ENCODE data around the gene ALDH3A2. TPM values are rescaled to one million over a fixed set of nuclear protein-coding genes. Genes with fewer than 3 reads are reported as not detected.
A peak's percentile ranks its signal among the peaks of the same experiment; 100 is the strongest.

Gene ALDH3A2
- total and polyA plus RNA-seq, 4 donors: 63.3 to 165 (median 80.4) TPM

DNA sequence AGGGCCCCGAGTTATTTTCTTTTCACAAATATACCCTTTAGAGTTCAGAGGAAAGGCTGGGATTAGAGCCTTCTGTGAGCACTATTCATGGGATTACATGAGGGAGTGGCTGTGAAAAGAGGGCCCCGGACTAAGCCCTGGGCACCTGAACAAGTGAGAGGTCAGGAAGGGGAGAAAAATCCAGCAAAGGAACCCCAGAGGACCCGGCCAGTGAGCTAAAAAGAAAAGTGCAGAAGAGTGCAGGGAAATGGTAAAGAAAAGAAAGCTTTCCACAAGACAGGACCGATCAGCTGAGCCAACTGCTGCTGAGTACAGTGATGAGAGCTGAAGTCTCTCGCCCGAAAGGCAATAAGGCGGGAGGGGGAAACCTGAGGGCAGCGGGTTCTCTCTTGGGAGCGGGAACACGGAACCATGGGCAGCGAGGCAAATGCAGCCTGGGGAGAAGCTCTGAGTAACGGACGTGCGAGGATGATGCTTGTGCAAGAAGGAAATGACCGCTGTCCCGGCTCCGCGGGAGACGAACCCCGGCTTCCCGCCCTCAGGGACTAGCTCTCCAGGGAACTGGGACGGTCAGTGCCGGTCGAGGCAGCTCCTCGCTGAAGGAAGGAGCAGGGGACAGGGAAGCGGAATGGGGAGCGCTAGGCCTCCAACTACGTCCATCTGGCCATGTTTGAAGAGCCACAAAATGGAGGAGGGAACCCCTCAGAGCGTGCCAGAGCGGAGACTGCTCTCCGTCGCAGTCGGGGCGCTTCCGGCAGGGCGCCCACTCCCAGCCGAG lies 665 bp upstream of the ALDH3A2 start:
- no peaks in the 10 kb centered on the region for H3K36me3 ChIP-seq (ENCODE audit: control insufficient read depth in 4 of 4, insufficient read depth in 3 of 4, low read depth in 1 of 4, low read length in 3 of 4)
- DNase-seq (ENCODE audit: low spot score): peak; percentile 58
- H3K9ac ChIP-seq (ENCODE audit: low read depth in 1 of 2, low read length in 2 of 2): peak overlapping the region; percentile 89 to 93
- TF ChIP-seq YY1 (IDR thresholded peaks at IDR 0.05) (peak; percentile 84), ATF3 (IDR thresholded peaks at IDR 0.05) (no peak)
- H3K4me3 ChIP-seq (ENCODE audit: low read depth in 1 of 3, low read length in 3 of 3): peak overlapping the region; percentile 51 to 77 (median 68)
- H3K4me1 ChIP-seq (ENCODE audit: control insufficient read depth in 4 of 4, insufficient read depth in 4 of 4, low read length in 3 of 4): peaks cover 10 to 65% (median 52%) of the 10 kb centered on the region in 4 donors
- H3K27me3 ChIP-seq (ENCODE audit: control insufficient read depth in 4 of 4, insufficient read depth in 4 of 4, low read length in 3 of 4): no peaks in the 10 kb centered on the region
- H3K9me3 ChIP-seq (ENCODE audit: control insufficient read depth in 4 of 4, low read length in 3 of 4): no peaks in the 10 kb centered on the region
- H3K27ac ChIP-seq (ENCODE audit: low read depth in 1 of 2, low read length in 2 of 2): peak overlapping the region; percentile 94 to 98
- 2% methylated on average over 37 of the region's 37 CpGs for WGBS

GRCh38 chr17:19649274-19649541 lies 657 bp downstream of the ALDH3A2 start:
- Histone ChIP-seq H3K27ac (ENCODE audit: low read depth in 1 of 2, low read length in 2 of 2) (peak overlapping the region; percentile 94 to 98), H3K9ac (ENCODE audit: low read depth in 1 of 2, low read length in 2 of 2) (peak overlapping the region; percentile 57 to 100), H3K36me3 (ENCODE audit: control insufficient read depth in 4 of 4, insufficient read depth in 3 of 4, low read depth in 1 of 4, low read length in 3 of 4) (peaks cover 0 to 3% (median 0%) of the 10 kb centered on the region in 4 donors), H3K4me1 (ENCODE audit: control insufficient read depth in 4 of 4, insufficient read depth in 4 of 4, low read length in 3 of 4) (peaks cover 5 to 64% (median 46%) of the 10 kb centered on the region in 4 donors), H3K4me3 (ENCODE audit: low read depth in 1 of 3, low read length in 3 of 3) (peak overlapping the region; percentile 73 to 81 (median 77)), H3K27me3 (ENCODE audit: control insufficient read depth in 4 of 4, insufficient read depth in 4 of 4, low read length in 3 of 4) (no peaks in the 10 kb centered on the region), H3K9me3 (ENCODE audit: control insufficient read depth in 4 of 4, low read length in 3 of 4) (no peaks in the 10 kb centered on the region)
- no peak for TF ChIP-seq FOXA2 (IDR thresholded peaks at IDR 0.05)
- no peak for TF ChIP-seq SP1 (IDR thresholded peaks at IDR 0.05)
- TF ChIP-seq EGR1 (IDR thresholded peaks at IDR 0.05; ENCODE audit: low read depth in 2 of 2): no peak
- peak; percentile 21 for TF ChIP-seq TAF1 (conservative IDR thresholded peaks at IDR 0.05)
- no peak for TF ChIP-seq NR2F2 (IDR thresholded peaks at IDR 0.05)
- WGBS: 1% methylated on average over 2 of the region's 2 CpGs
- DNase-seq (ENCODE audit: low spot score): no peak

DNA sequence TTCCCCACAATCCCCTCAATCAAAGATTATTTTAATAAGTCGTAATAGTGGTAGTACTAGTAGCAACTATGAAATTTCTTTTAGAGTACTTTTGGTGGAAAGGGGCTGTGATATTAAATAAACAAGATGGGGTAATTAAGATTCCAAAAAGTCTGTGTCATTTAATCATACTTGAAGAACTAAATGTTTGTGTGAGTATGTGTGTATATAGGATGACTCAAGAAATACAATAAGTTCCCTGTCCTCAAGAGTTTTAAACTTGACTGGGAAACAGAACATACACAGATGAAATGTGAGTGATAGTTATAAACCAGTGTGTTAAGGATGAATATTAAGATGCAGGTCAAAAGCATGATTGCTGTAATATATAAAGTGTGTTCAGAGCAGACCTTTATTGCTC lies 2.3 kb downstream of the ALDH3A2 start:
- Histone ChIP-seq H3K36me3 (ENCODE audit: control insufficient read depth in 4 of 4, insufficient read depth in 3 of 4, low read depth in 1 of 4, low read length in 3 of 4) (peaks cover 0 to 9% (median 6%) of the 10 kb centered on the region in 4 donors), H3K4me1 (ENCODE audit: control insufficient read depth in 4 of 4, insufficient read depth in 4 of 4, low read length in 3 of 4) (peaks cover 7 to 67% (median 43%) of the 10 kb centered on the region in 4 donors), H3K27me3 (ENCODE audit: control insufficient read depth in 4 of 4, insufficient read depth in 4 of 4, low read length in 3 of 4) (no peaks in the 10 kb centered on the region), H3K9ac (ENCODE audit: low read depth in 1 of 2, low read length in 2 of 2) (peak overlapping the region; percentile 20 to 82), H3K27ac (ENCODE audit: low read depth in 1 of 2, low read length in 2 of 2) (peak overlapping the region; percentile 3 to 98), H3K9me3 (ENCODE audit: control insufficient read depth in 4 of 4, low read length in 3 of 4) (no peaks in the 10 kb centered on the region), H3K4me3 (ENCODE audit: low read depth in 1 of 3, low read length in 3 of 3) (peak overlapping the region in 2 of 3 donors; percentile 77 to 81)
- TF ChIP-seq GABPA (IDR thresholded peaks at IDR 0.05 in 1 of 2, conservative IDR thresholded peaks at IDR 0.05 in 1 of 2): no peak
- TF ChIP-seq FOXA1 (IDR thresholded peaks at IDR 0.05): no peak
- no peak for TF ChIP-seq HNF4G (IDR thresholded peaks at IDR 0.05)
- TF ChIP-seq EGR1 (IDR thresholded peaks at IDR 0.05; ENCODE audit: low read depth in 2 of 2): no peak
- TF ChIP-seq, protein P1, sequence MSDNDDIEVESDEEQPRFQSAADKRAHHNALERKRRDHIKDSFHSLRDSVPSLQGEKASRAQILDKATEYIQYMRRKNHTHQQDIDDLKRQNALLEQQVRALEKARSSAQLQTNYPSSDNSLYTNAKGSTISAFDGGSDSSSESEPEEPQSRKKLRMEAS (IDR thresholded peaks at IDR 0.05): no peak
- TF ChIP-seq ATF3 (IDR thresholded peaks at IDR 0.05): no peak
- no peak for TF ChIP-seq NR2F2 (IDR thresholded peaks at IDR 0.05)
- no peak for TF ChIP-seq SP1 (IDR thresholded peaks at IDR 0.05)
- TF ChIP-seq HNF4A (conservative IDR thresholded peaks at IDR 0.05): no peak
- no peak for TF ChIP-seq REST (IDR thresholded peaks at IDR 0.05)
- TF ChIP-seq TAF1 (conservative IDR thresholded peaks at IDR 0.05): no peak
- TF ChIP-seq RXRA (IDR thresholded peaks at IDR 0.05): no peak
- no peak for TF ChIP-seq JUND (IDR thresholded peaks at IDR 0.05)
- no peak for DNase-seq (ENCODE audit: low spot score)
- 43% methylated on average over 1 of the region's 1 CpG for WGBS

Data from liver (tissue), 9 donors.